ENCODE measurements around the gene PCTP.
A peak's percentile ranks its signal among the peaks of the same experiment; 100 is the strongest.

The PCTP gene

GRCh38 chr17:55727920-55728319 lies 22.9 kb upstream of the PCTP start:
- no peak for DNase-seq (ENCODE audit: low spot score)

DNA sequence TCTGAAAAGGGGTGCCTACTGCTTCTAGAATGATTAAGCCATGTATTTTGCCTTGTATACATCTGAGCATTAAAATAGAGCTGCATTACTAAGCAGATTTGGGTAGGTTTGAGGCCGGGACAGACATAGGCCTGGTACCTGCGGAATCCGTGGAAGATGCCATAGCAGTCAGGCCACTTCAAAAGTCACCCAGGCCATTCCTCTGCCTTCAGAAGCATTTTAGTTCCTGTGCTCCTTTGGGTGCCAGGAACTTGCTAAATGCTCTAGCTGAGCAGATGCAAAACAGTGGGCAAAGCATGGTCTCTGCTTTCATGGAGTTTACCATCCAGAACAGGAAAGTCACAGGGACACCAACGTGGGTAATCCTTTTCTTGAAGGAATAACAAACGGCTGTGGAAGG lies 22.5 kb upstream of the PCTP start:
- no peak for DNase-seq (ENCODE audit: low spot score)

GRCh38 chr17:55728833-55729232 lies 22.0 kb upstream of the PCTP start:
- no peak for DNase-seq (ENCODE audit: low spot score)

- DNase-seq (ENCODE audit: low spot score): no peak
These were observed 21.4 kb upstream of the PCTP start for GRCh38 chr17:55729484-55729883.

DNA sequence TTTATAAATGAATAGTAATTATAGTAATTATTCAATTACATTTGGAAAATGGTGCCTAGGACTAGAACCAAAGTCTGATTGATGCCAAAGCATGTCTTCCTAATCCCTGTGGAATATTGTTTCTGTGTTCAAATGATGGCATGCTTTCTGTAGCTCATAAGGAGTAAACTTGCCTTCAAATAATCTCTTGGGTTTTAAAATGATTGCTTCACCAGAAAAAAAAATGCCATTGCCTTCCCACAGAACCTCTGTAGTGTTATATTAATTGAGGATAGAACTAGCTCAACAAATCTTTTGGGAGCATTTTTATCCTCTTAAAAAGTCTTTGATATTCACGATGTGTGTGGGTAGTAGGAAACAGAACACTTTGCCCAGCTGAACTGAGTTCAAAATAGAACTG lies 20.5 kb upstream of the PCTP start:
- DNase-seq (ENCODE audit: low spot score): no peak

DNA sequence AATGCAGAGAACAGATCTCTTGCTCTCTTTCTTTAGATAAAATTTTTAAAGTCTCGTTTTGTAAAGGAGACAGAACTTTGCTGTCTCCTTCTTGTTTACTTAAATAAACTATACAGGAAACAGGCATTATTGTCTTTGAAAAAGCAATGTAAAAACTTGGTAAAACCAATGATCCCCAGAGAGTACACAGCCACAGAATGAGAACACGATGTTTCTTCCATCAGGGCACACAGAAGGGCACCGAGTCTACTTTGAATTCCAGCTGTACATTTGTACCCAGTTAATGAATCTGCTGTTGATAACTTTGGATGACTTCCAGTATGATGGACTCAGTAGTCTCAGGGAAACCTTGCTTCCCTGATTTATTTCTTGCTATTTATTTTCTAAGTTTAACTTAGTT lies 20.0 kb upstream of the PCTP start:
- no peak for DNase-seq (ENCODE audit: low spot score)

- peak; percentile 60 for DNase-seq (ENCODE audit: low spot score)
These were observed 19.1 kb upstream of the PCTP start for GRCh38 chr17:55731586-55732250.

DNA sequence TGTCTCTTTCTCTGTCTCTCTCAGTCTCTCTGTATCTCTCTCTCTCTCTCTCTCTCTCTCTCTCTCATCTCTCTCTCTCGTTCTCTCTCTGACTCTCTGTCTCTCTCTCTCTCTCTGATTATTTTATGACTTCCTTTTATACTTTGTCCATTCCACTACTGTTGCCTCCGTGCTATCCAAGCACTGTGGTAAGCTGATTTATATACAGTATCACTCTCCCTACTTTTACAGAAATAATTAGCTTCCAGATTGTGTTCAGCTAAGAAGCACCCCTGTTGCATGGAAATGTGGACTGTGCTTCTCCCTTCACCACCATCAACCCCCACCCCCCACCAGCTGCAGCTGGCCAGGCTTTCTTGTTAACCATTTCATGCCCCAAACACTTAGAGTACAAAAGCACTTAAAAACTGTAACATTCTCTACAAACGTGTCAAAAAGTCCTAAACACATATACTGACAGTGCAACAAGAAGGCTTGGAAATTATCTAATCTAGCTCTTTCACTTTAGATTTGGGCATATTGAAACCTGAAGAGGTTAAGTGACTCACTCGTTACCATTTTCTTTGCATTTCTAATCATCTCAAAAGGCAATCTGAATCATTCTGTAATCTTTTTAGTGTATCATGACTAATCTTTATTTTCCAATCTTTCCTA lies 16.6 kb upstream of the PCTP start:
- DNase-seq (ENCODE audit: low spot score): no peak

DNA sequence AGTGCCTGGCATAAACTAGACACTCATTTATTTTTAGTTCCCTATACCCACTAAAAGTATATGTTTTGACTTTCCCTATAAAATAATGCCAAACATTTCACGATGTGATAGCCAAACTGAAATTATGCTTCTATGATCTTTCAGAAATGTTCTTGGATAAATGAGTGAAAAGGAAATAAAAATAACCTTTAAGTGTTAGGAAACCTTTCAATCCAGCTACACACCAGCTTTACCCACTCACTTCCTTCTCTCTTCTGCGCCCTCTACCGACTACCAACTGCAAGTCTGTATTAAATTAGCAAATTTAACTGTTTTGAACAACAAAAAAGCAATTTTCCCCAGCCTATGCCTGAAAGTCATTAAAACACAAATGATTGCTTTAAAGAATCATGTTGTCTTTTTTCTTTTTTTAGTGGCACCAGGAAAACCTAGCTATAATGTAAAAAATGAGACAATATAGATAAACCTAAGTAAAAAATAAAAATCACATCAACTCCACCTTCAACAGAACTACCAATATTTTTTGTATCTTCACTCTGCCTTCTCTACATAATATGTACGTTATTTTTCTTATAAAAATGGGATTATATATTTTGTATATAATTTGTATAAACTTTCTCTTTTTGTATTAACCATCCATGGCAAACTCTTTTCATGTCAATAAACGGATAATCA lies 15.0 kb upstream of the PCTP start:
- DNase-seq (ENCODE audit: low spot score): peak; percentile 61

- no peak for DNase-seq (ENCODE audit: low spot score)
These were observed 12.8 kb upstream of the PCTP start for GRCh38 chr17:55737976-55738501.

- no peak for DNase-seq (ENCODE audit: low spot score)
These were observed 10.1 kb upstream of the PCTP start for GRCh38 chr17:55740511-55741355.

DNA sequence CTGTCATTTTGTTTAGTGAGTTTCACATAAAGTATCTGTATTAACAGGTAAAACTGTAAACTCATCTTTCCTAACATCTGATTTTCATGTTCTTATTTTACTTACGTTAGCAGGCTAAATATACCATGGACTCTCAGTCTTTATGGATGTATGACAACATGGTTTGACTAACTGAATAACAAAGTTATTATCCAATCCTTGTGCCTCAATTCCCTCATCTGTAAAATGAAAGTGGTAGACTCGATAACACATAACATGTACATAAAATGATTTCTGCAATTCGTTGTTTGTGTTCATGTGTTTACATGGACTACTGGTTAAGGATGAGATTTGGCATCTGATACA lies 9.5 kb upstream of the PCTP start:
- no peak for DNase-seq (ENCODE audit: low spot score)

GRCh38 chr17:55742272-55743102 lies 8.4 kb upstream of the PCTP start:
- no peak for DNase-seq (ENCODE audit: low spot score)

DNA sequence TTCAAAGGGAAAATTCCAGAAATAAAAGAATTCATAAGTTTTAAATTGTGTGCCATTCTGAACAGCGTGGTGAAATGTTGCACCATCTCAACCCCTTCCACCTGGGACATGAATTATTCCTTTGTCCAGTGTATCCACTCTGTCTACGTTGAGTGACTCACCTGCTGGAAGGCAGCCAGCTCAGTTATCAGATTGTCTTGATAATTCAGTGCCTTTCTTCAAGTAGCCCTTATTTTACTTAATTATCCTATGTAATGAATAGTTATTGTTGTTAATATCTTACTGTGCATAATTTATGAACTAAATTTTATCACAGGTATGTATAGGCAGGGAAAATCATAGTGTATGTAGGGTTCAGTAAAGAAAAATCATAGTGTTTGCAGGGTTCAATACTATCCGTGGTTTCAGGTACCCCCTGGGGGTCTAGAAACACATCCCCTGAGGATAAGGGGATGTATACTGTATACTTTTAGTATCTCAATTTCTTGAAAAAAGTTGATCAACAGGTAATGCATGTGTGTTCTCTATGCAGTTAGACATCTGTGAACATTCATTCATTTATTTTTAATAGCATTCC lies 7.7 kb upstream of the PCTP start:
- DNase-seq (ENCODE audit: low spot score): no peak

- no peak for DNase-seq (ENCODE audit: low spot score)
These were observed 5.6 kb upstream of the PCTP start for GRCh38 chr17:55745258-55745657.

DNA sequence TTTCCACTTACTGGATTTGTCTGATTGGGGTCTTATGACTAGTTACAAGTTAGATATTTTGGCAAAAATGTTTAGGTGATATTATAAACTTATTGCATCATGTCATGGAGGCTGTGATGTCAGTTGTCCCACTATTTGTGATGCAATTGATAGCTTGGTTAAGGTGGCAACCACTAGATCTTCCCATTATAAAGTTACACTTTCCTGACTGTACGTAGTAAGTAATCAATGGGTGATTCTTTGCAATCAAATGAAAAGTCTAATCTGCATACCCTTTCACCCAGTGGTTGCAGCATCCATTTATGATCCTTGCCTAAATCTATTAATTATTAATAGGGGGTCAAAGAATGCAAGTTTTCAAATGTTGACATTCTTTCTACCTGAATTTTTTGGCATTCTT lies 4.4 kb upstream of the PCTP start:
- DNase-seq (ENCODE audit: low spot score): no peak

DNA sequence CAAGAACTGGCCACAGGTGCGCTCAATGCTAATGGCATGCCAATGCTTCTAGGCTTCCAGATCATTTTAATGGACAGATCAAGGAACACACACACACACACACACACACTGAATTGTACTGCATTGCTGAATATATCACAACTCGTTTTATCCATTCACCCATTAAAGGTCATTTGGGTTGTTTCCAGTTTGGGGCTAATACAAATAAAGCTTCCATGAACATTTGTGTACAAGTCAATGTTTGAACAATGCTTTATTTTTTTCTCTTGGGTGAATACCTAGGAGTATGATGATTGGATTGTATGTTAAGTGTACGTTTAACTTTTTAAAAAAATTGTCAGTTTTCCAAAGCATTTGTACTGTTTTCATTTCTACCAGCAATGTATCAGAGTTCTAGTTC lies 3.6 kb upstream of the PCTP start:
- no peak for DNase-seq (ENCODE audit: low spot score)

DNA sequence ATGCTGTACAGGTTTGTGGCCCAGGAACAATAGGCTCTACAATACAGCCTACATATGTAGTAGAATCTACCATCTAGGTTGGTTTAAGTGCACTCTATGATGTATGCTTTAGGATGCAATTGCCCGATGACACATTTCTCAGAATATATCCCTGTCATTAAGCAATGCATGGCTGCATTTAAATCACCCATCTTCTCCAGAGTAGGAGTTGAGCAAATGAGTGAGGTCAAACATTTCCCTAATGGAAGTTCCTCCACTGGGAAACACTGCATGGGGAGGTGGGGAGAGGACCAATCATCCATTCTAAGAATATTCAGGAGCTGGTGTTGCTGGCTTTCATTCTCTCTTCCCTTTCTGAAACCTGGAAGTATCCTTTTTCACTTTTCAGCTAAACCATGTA lies 2.0 kb upstream of the PCTP start:
- DNase-seq (ENCODE audit: low spot score): no peak

- DNase-seq (ENCODE audit: low spot score): no peak
These were observed 866 bp upstream of the PCTP start for GRCh38 chr17:55749985-55750384.

DNA sequence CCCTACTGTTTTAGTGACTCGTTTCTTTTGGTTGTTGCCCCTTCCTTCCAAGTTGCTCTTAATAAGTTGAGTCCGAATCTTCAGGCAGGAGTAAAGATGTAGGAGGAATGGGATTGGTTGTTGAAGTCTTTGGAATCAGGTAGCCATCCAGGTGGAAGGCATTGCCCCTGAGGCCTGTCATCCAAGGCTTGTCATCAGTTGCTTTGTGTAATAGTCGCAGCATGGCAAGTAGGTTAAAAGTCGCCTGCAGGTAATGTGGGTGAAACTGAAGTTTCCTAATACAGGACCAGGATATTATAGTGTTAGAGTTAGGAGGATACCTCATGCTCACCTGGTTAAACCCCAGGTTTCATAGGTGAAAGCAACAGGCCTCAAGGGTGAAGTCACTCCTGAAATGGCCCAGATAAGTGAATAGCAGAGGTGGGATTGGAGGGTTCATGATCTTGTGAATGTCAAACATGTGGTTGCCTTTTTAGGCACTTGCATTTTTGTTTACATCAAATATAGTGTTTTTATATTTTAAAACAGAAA lies 934 bp downstream of the PCTP start:
- no peak for DNase-seq (ENCODE audit: low spot score)

- DNase-seq (ENCODE audit: low spot score): no peak
These were observed 5.8 kb downstream of the PCTP start for GRCh38 chr17:55756689-55757088.
